Fibroblast of mammary gland (primary cell): ENCODE measurements around the gene UQCRHL.
A peak's percentile ranks its signal among the peaks of the same experiment; 100 is the strongest.

Experiments
- DNase-seq: peaks from one replicate; pipeline ENCODE4 v3.0.0-alpha.2; 2010; ENCODE audit warnings: low read depth
- H3K4me3 ChIP-seq: 2 replicates; pipeline ENCODE4 v1.5.1; 2011; ENCODE audit warnings: low read depth, mild to moderate bottlenecking, low read length, moderate library complexity; ENCODE audit not compliant: control insufficient read depth
- TF ChIP-seq, protein P1 (sequence below): conservative IDR thresholded peaks from 2 replicates; pipeline ENCODE4 v1.5.1; 2011; ENCODE audit warnings: low read depth, low read length, inconsistent platforms; ENCODE audit not compliant: control insufficient read depth, insufficient read depth

Gene UQCRHL

DNA sequence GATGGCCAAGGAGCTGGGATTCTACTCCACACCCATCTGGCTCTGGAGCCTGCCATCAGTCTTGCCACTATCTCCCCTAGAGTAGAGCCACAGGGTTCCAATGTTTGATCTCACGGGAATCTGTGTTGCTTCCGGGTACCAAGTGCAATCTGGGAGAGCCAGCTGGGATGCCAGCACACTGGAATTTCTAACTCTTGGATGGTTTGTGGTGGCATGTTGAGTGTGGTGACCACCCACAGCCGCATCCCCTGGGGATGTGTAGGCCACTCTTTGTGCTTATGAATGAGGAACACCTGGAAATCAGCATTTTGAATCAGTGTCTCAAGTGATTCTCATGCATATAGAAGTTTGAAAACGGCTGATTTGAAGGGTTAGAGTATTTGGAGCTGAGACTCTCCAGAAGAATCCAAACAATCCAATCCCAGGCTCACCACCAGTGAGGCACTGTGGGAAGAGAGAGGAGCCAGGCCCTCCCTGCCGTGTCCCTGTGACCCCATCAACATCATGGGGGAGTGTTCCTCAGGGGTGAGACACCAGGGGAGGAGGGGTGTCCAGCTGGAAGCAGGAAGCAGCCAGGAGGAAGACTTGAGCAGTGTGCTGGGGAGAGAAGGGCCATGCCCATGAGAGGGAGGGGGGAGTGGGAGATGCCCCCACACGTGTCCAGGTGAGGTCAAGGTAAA, 35.5 kb downstream of the UQCRHL start:
- DNase-seq: no peak
- H3K4me3 ChIP-seq: no peak overlapping the region
- TF ChIP-seq, protein P1, sequence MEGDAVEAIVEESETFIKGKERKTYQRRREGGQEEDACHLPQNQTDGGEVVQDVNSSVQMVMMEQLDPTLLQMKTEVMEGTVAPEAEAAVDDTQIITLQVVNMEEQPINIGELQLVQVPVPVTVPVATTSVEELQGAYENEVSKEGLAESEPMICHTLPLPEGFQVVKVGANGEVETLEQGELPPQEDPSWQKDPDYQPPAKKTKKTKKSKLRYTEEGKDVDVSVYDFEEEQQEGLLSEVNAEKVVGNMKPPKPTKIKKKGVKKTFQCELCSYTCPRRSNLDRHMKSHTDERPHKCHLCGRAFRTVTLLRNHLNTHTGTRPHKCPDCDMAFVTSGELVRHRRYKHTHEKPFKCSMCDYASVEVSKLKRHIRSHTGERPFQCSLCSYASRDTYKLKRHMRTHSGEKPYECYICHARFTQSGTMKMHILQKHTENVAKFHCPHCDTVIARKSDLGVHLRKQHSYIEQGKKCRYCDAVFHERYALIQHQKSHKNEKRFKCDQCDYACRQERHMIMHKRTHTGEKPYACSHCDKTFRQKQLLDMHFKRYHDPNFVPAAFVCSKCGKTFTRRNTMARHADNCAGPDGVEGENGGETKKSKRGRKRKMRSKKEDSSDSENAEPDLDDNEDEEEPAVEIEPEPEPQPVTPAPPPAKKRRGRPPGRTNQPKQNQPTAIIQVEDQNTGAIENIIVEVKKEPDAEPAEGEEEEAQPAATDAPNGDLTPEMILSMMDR: no peak

DNA sequence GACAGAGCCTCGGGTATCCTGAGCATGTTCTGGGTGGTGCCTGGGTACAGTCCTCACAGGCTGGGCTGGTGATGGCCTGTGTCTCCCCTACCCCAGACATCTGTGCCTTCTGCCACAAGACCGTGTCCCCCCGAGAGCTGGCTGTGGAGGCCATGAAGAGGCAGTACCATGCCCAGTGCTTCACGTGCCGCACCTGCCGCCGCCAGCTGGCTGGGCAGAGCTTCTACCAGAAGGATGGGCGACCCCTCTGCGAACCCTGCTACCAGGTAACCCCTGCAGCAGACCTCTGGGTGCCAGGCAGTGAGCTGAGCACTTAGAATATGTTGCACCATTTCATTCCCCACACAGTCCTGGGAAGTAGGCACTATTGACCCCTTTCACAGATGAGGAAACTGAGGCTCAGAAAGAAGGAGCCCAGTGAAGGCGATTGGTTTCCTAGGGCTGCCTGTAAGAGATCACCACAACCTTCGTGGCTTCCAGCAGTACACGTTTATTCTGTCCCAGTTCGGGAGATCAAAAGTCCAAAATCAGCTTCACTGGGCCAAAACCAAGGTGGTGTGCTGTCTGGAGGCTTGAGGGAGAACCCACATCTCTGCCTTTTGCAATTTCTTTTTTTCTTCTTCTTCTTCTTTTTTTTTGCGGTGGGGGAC, 37.0 kb downstream of the UQCRHL start:
- DNase-seq: no peak
- H3K4me3 ChIP-seq: no peak overlapping the region
- TF ChIP-seq, protein P1: no peak

DNA sequence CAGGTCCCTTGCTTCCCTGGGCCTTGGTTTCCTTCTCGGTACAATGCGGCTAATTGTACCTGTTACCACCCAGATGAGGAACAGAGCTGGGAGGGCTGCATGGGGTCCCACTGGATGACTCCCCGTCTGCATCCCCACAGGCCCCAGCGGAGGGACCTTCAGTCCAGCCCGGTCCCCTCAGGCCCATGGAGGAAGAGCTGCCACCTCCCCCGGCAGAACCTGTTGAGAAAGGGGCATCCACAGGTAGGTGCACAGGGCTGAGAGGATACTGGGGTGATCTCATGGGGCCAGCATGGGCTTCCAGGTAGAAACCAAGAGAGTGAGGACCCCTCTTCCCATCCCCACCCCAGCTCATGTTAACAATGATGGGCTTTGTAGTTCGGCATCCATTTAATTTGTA, 39.1 kb downstream of the UQCRHL start:
- no peak overlapping the region for H3K4me3 ChIP-seq
- no peak for DNase-seq
- TF ChIP-seq, protein P1: no peak

DNA sequence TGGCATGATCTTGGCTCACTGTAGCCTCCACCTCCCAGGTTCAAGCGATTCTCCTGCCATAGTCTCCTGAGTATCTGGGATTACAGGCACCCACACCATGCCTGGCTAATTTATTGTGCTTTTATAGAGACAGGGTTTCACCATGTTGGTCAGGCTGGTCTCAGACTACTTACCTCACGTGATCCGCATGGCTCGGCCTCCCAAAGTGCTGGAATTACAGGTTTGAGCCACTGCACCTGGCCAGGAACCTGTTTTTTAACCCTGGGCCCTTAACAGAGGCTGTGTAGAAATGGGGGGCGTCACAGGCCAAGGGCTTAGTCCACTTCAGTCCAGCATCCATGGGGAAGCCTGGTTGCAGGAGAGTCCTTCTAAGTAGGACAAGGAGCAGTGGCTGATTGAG, 39.5 kb downstream of the UQCRHL start:
- no peak overlapping the region for H3K4me3 ChIP-seq
- no peak for DNase-seq
- TF ChIP-seq, protein P1: no peak

DNA sequence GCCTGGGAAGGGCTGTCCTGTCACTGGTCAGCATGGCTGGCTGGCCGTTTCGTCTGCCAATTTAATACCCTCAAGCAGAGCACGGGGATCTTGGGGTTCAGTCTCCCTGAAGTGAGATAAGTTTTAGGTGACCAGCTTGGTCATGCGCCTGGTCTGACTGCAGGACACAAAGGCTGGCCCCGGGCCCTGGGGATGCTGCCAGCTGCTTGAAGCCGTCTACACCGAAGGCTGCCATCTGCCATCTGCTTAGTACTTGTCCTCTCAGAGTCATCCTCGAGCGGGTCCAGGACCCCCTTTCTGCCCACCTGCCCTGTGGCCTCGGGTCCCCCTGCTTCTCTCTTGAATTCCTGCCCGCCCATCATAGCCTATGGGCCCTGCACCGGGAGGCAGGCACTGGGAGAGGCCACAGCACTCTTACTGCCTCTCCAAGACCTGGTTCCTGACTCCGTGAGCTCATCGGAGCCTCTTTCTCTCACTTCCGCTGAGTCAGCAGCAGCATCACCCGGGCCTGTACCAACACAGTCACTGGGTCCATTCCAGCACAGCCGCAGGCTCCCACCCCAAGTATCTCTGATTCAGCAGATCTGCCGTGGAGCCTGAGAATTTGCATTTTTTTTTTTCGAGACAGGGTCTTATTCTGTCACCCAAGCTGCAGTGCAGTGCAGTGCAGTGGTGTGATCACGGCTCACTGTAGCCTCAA, 41.8 kb downstream of the UQCRHL start:
- TF ChIP-seq, protein P1: no peak
- DNase-seq: peak; percentile 86
- H3K4me3 ChIP-seq: no peak overlapping the region

DNA sequence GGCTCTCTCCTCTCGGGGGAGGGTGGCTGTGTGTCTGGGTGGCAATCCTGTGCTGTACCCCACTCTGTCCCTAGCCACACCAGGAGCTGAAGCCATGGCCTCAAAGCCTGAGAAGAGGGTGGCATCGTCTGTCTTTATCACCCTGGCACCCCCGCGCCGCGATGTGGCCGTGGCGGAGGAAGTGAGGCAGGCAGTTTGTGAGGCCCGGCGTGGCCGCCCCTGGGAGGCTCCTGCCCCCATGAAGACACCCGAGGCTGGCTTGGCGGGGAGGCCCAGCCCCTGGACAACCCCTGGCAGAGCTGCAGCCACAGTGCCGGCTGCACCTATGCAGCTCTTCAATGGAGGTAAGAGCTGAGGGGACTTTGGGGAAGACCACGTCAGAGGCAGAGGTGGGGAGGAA, 42.6 kb downstream of the UQCRHL start:
- DNase-seq: no peak
- H3K4me3 ChIP-seq: no peak overlapping the region
- TF ChIP-seq, protein P1: no peak
